Loucy (cell line): Measurements from ENCODE around the gene SYNE4.

ENCODE experiments used
- H2AFZ ChIP-seq: fragments of 200-600 bp; sonication (generic); 2 replicates; pipeline ENCODE4 v1.6.0; 2016; ENCODE audit warnings: antibody characterized with exemption, mild to moderate bottlenecking, low read length, moderate library complexity
- H3F3A ChIP-seq: fragments of 200-600 bp; 2 replicates; pipeline ENCODE4 v1.6.0; 2016; ENCODE audit warnings: antibody characterized with exemption, low read depth, mild to moderate bottlenecking
- H3K27me3 ChIP-seq: fragments of 200-600 bp; sonication (generic); 2 replicates; pipeline ENCODE4 v1.6.1; 2014; ENCODE audit warnings: low read length, mild to moderate bottlenecking; ENCODE audit not compliant: insufficient read depth, poor library complexity, severe bottlenecking
- H3K36me3 ChIP-seq: fragments of 200-600 bp; sonication (generic); 2 replicates; pipeline ENCODE4 v1.6.1; 2016; ENCODE audit warnings: low read length; ENCODE audit not compliant: insufficient read depth
- H3K4me1 ChIP-seq: fragments of 200-600 bp; sonication (generic); 2 replicates; pipeline ENCODE4 v1.5.1; 2014; ENCODE audit warnings: low read length, mild to moderate bottlenecking; ENCODE audit not compliant: insufficient read depth, poor library complexity, severe bottlenecking
- H3K4me2 ChIP-seq: fragments of 200-600 bp; sonication (generic); 2 replicates; pipeline ENCODE4 v1.6.0; 2014; ENCODE audit warnings: antibody characterized with exemption, low read length, low read depth, mild to moderate bottlenecking; ENCODE audit not compliant: poor library complexity, severe bottlenecking
- H3K4me3 ChIP-seq: fragments of 200-600 bp; sonication (generic); 2 replicates; pipeline ENCODE4 v1.5.1; 2014; ENCODE audit warnings: low read length, mild to moderate bottlenecking, mixed read lengths; ENCODE audit not compliant: poor library complexity, severe bottlenecking
- H3K79me2 ChIP-seq: fragments of 200-600 bp; sonication (generic); 2 replicates; pipeline ENCODE4 v1.6.1; 2014; ENCODE audit warnings: low read length; ENCODE audit not compliant: insufficient read depth
- H3K9ac ChIP-seq: fragments of 200-600 bp; sonication (generic); 2 replicates; pipeline ENCODE4 v1.6.0; 2014; ENCODE audit warnings: mild to moderate bottlenecking, low read depth, low read length, moderate library complexity; ENCODE audit not compliant: poor library complexity, severe bottlenecking
- H3K9me2 ChIP-seq: fragments of 200-600 bp; sonication (generic); replicated peaks from 2 replicates; pipeline ENCODE4 v1.6.1; 2016; ENCODE audit warnings: low read depth, low read length, mixed read lengths
- H3K9me3 ChIP-seq: fragments of 200-600 bp; sonication (generic); 2 replicates; pipeline ENCODE4 v1.6.1; 2014; ENCODE audit warnings: mild to moderate bottlenecking, antibody characterized with exemption, low read length, low read depth; ENCODE audit not compliant: insufficient read depth
- H4K20me1 ChIP-seq: fragments of 200-600 bp; sonication (generic); 2 replicates; pipeline ENCODE4 v1.6.0; 2014; ENCODE audit warnings: antibody characterized with exemption, low read length, mild to moderate bottlenecking; ENCODE audit not compliant: insufficient read depth, poor library complexity, severe bottlenecking
- CTCF ChIP-seq: fragments of 200-600 bp; sonication (generic); conservative IDR thresholded peaks from 2 replicates; pipeline ENCODE4 v1.5.1; 2014; ENCODE audit warnings: mild to moderate bottlenecking, antibody characterized with exemption, low read length
- EZH2phosphoT487 ChIP-seq: fragments of 200-600 bp; IDR thresholded peaks from 2 replicates; pipeline ENCODE4 v1.6.1; 2018; ENCODE audit warnings: antibody characterized with exemption, mild to moderate bottlenecking, moderate library complexity, borderline replicate concordance

Gene SYNE4

GRCh38 chr19:36006955-36007354 is 1.7 kb downstream of the SYNE4 start:
- Histone ChIP-seq H2AFZ (no peak overlapping the region), H4K20me1 (no peaks in the 10 kb centered on the region), H3K4me3 (no peak overlapping the region), H3F3A (no peaks in the 10 kb centered on the region), H3K4me1 (no peaks in the 10 kb centered on the region), H3K9me3 (no peaks in the 10 kb centered on the region), H3K4me2 (no peak overlapping the region), H3K36me3 (no peaks in the 10 kb centered on the region), H3K79me2 (no peaks in the 10 kb centered on the region), H3K9ac (no peak overlapping the region), H3K27me3 (no peaks in the 10 kb centered on the region), H3K9me2 (no peaks in the 10 kb centered on the region)
- no peak for TF ChIP-seq CTCF

GRCh38 chr19:36003284-36003683 is 5.3 kb downstream of the SYNE4 start:
- no peaks in the 10 kb centered on the region for H3K27me3 ChIP-seq
- H3K36me3 ChIP-seq: peaks cover 4% of the 10 kb centered on the region; the same call in 1 of the 2 replicates
- H3F3A ChIP-seq: no peaks in the 10 kb centered on the region
- TF ChIP-seq CTCF: no peak
- TF ChIP-seq EZH2phosphoT487: no peak
- H4K20me1 ChIP-seq: peaks cover 9% of the 10 kb centered on the region
- H3K4me3 ChIP-seq: no peak overlapping the region
- no peak overlapping the region for H3K4me2 ChIP-seq
- H3K9ac ChIP-seq: no peak overlapping the region
- no peaks in the 10 kb centered on the region for H3K9me2 ChIP-seq
- peaks cover 8% of the 10 kb centered on the region; the same call in 1 of the 2 replicates for H3K79me2 ChIP-seq
- H3K9me3 ChIP-seq: no peaks in the 10 kb centered on the region
- peaks cover 3% of the 10 kb centered on the region for H3K4me1 ChIP-seq
- no peak overlapping the region for H2AFZ ChIP-seq

- peaks cover 20% of the 10 kb centered on the region; the same call in 1 of the 2 replicates for H3K79me2 ChIP-seq
- no peaks in the 10 kb centered on the region for H3K9me2 ChIP-seq
- H4K20me1 ChIP-seq: peaks cover 10% of the 10 kb centered on the region
- no peaks in the 10 kb centered on the region for H3K9me3 ChIP-seq
- peaks cover 12% of the 10 kb centered on the region for H3K4me1 ChIP-seq
- H3K4me2 ChIP-seq: no peak overlapping the region
- no peak overlapping the region for H3K9ac ChIP-seq
- H3K36me3 ChIP-seq: peaks cover 4% of the 10 kb centered on the region; the same call in 1 of the 2 replicates
- H3K4me3 ChIP-seq: no peak overlapping the region
- TF ChIP-seq CTCF: no peak
- TF ChIP-seq EZH2phosphoT487: no peak
- no peaks in the 10 kb centered on the region for H3K27me3 ChIP-seq
- H2AFZ ChIP-seq: no peak overlapping the region
- H3F3A ChIP-seq: no peaks in the 10 kb centered on the region
Observed at GRCh38 chr19:36001605-36002004, 7.0 kb downstream of the SYNE4 start.
